ENCODE measurements around the gene SH3RF1.

- TF ChIP-seq CTCF (IDR thresholded peaks at IDR 0.05) (peak; percentile 55), EZH2 (IDR thresholded peaks at IDR 0.05) (peak; percentile 50)
Measured at GRCh38 chr4:169270810-169271691, at the start of gene SH3RF1.

All from neural progenitor cell (in vitro differentiated cells).